Naive thymus-derived CD8-positive, alpha-beta T cell (primary cell): ENCODE data around the gene DEK. TPM values are rescaled to one million over a fixed set of nuclear protein-coding genes. Genes with fewer than 3 reads are reported as not detected.
"Not testable (repeated sequence)": the region's sequence is repeated elsewhere in the genome, so short reads cannot be mapped to it uniquely, and the experiment has no call there.

ENCODE experiments used
- ATAC-seq, 2 donors: fragments of 150-1000 bp; cut with Tn5 transposase in 1 of 2; sonication (Bioruptor Pico), chemical (Tn5 transposase) in 1 of 2; 1 replicate in 1 of 2; 2 replicates in 1 of 2; pipeline ENCODE4 v1.10.0; 2021; ENCODE audit warnings: mild to moderate bottlenecking in 2 of 2, moderate library complexity in 2 of 2
- POLR2A ChIA-PET: fragments of 350-600 bp; sonication (Branson Sonifier 250); formaldehyde crosslinking; loops from one replicate; lab custom pipeline; 2021; ENCODE audit warnings: antibody characterized with exemption; lab: Charles Lee
- DNase-seq, 10 donors: peaks; one replicate each; pipeline versions ENCODE4 v3.0.0 to v3.0.0-alpha.2; 2020 to 2022
- H3K27ac Mint-ChIP-seq, 10 donors: one replicate each; pipeline ENCODE4 v1.8.0; 2020 to 2022; ENCODE audit warnings: mild to moderate bottlenecking in 10 of 10, mixed read lengths in 10 of 10, moderate library complexity in 4 of 10, inconsistent platforms in 1 of 10
- H3K27me3 Mint-ChIP-seq, 5 donors: one replicate each; pipeline ENCODE4 v1.8.0; 2021 to 2022; ENCODE audit warnings: mixed read lengths in 5 of 5
- H3K36me3 Mint-ChIP-seq, 3 donors: one replicate each; pipeline ENCODE4 v1.8.0; 2020 to 2022; ENCODE audit warnings: mixed read lengths in 3 of 3, mild to moderate bottlenecking in 2 of 3, inconsistent platforms in 1 of 3
- H3K4me1 Mint-ChIP-seq, 4 donors: one replicate each; pipeline ENCODE4 v1.8.0; 2021 to 2022; ENCODE audit warnings: mixed read lengths in 4 of 4
- H3K4me3 Mint-ChIP-seq, 10 donors: one replicate each; pipeline ENCODE4 v1.8.0; 2020 to 2022; ENCODE audit warnings: mild to moderate bottlenecking in 10 of 10, mixed read lengths in 10 of 10, moderate library complexity in 6 of 10, inconsistent platforms in 1 of 10
- H3K9me3 Mint-ChIP-seq, 9 donors: one replicate each; pipeline ENCODE4 v1.8.0; 2020 to 2022; ENCODE audit warnings: mixed read lengths in 9 of 9, mild to moderate bottlenecking in 3 of 9, inconsistent platforms in 1 of 9, moderate library complexity in 1 of 9
- polyA plus RNA-seq, 3 donors: library from polyadenylated mRNA; unstranded; fragments of 300-500 nt; fragmentation: Illumina TruSeq; gene quantifications; one replicate each; pipeline ENCODE4 v1.2.3, GENCODE V29; 2021
- total RNA-seq, 8 experiments: library from RNA in 2 of 8; stranded (reverse) in 2 of 8; gene quantifications; one replicate each; pipeline ENCODE4 v1.2.3 and lab custom pipeline; 2021 to 2026

Gene DEK
- total and polyA plus RNA-seq, 5 experiments from 2014 or later: 44.4 to 103 (median 55.8) TPM

DNA sequence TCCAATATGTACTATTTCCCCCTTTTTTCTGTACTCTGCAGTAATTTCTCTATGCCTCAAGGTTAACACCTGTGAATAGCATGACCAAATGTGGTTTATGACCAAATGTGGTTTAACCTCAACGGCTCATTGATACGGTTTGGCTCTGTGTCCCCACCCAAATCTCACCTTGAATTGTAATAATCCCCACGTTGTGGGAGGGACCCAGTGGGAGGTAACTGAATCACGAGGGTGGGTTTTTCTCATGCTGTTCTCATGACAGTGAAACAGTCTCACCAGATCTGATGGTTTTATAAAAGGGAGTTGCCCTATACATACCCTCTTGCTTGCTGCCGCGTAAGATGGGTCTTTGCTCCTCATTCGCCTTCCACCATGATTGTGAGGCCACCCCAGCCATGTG, 18.7 kb downstream of the DEK start:
- no peak for DNase-seq
- H3K4me3 Mint-ChIP-seq: no peak overlapping the region
- H3K9me3 Mint-ChIP-seq: no peaks in the 10 kb centered on the region
- peaks cover 14 to 46% (median 40%) of the 10 kb centered on the region in 4 donors for H3K4me1 Mint-ChIP-seq
- peaks cover 13 to 88% (median 63%) of the 10 kb centered on the region in 3 donors for H3K36me3 Mint-ChIP-seq
- H3K27ac Mint-ChIP-seq: peak overlapping the region in 7 of 10 donors; percentile 1 to 75 (median 26)
- POLR2A ChIA-PET: no interaction called here
- H3K27me3 Mint-ChIP-seq: no peaks in the 10 kb centered on the region
- ATAC-seq: peak in 1 of 2 donors; percentile 22

DNA sequence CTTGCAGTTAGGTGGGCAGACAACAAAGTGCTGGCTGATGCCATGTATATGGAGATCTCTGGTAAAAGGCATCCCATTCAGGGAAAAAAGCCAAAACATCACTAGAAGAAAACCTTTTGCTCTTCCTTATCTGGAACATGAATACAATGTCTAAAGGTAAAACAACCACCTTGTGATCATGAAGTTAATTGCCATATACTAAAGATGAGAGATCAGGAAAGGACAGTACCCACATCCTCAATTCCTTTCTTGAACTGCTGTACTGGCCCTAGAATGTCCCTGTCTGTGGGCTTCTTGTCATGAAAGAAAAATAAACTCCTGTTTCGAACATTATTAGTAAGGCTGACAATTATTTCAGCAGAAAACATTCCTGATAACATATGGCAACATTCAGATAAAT, 19.3 kb downstream of the DEK start:
- ATAC-seq: no peak
- POLR2A ChIA-PET: no interaction called here
- DNase-seq: no peak
- H3K9me3 Mint-ChIP-seq: no peaks in the 10 kb centered on the region
- H3K27ac Mint-ChIP-seq: peak overlapping the region in 1 of 10 donors; percentile 14
- no peak overlapping the region for H3K4me3 Mint-ChIP-seq
- peaks cover 14 to 48% (median 40%) of the 10 kb centered on the region in 4 donors for H3K4me1 Mint-ChIP-seq
- peaks cover 13 to 88% (median 63%) of the 10 kb centered on the region in 3 donors for H3K36me3 Mint-ChIP-seq
- no peaks in the 10 kb centered on the region for H3K27me3 Mint-ChIP-seq

DNA sequence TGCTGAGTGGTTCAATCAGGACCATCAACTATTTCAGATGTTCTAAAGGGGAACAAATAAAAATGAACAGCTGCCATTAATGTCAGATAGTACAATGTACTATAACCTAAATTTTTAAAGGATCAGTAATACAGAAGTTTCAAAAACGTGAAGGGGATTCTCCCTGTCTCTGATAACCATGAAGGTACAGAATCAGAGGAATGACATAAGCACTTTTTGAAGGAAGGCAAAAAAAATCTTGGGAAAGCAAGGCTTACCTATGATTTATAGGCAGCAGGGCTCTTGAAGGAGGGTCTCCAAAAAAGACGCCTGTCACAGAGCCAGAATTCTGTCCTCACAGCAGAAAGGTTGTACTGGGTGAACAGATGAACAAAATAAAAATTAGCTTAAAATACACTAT, 20.1 kb downstream of the DEK start:
- H3K36me3 Mint-ChIP-seq: peaks cover 10 to 84% (median 60%) of the 10 kb centered on the region in 3 donors
- H3K9me3 Mint-ChIP-seq: no peaks in the 10 kb centered on the region
- ATAC-seq (no peak), DNase-seq (no peak)
- H3K4me3 Mint-ChIP-seq: no peak overlapping the region
- no peaks in the 10 kb centered on the region for H3K27me3 Mint-ChIP-seq
- peak overlapping the region in 2 of 10 donors; percentile 14 to 32 for H3K27ac Mint-ChIP-seq
- POLR2A ChIA-PET: no interaction called here
- peaks cover 14 to 48% (median 40%) of the 10 kb centered on the region in 4 donors for H3K4me1 Mint-ChIP-seq

DNA sequence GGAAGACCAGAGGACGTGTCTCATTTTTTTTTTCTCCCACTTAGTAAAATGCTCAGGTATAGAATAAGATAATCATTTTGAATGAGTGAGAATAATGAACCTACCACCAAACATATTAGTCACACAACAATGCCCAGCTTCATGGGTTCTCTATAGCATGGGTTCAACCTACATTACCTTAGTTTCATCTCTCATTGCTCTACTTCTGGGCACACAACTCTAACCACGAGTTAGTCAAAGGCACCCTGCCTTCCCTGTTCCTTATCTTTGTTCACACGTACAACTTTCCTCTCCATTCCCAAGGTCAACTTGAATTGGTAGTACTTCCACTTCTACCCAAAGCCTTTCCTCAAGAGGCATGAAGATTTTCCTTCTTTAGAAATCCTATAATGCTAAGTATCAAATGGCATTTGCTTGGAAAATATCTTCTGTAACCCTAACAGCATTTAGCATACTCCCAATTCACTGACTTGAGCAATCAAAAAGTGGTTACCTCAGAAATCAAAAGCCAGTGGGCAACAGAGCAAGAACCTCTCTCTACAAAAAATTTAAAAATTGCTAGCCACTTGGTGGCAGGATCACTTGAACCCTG, 20.9 kb downstream of the DEK start:
- POLR2A ChIA-PET: no interaction called here
- H3K27me3 Mint-ChIP-seq: no peaks in the 10 kb centered on the region
- no peaks in the 10 kb centered on the region for H3K9me3 Mint-ChIP-seq
- peak overlapping the region in 4 of 10 donors; percentile 7 to 80 (median 50) for H3K27ac Mint-ChIP-seq
- no peak overlapping the region for H3K4me3 Mint-ChIP-seq
- DNase-seq: no peak
- ATAC-seq: no peak
- peaks cover 14 to 48% (median 39%) of the 10 kb centered on the region in 4 donors for H3K4me1 Mint-ChIP-seq
- peaks cover 5 to 80% (median 52%) of the 10 kb centered on the region in 3 donors for H3K36me3 Mint-ChIP-seq

GRCh38 chr6:18242062-18242851, 22.1 kb downstream of the DEK start:
- H3K4me1 Mint-ChIP-seq: peaks cover 14 to 48% (median 39%) of the 10 kb centered on the region in 4 donors
- no peaks in the 10 kb centered on the region for H3K27me3 Mint-ChIP-seq
- ATAC-seq: no peak
- peak overlapping the region in 1 of 10 donors; percentile 36 for H3K4me3 Mint-ChIP-seq
- H3K9me3 Mint-ChIP-seq: no peaks in the 10 kb centered on the region
- peaks cover 5 to 79% (median 52%) of the 10 kb centered on the region in 3 donors for H3K36me3 Mint-ChIP-seq
- DNase-seq: no peak
- H3K27ac Mint-ChIP-seq: peak overlapping the region in 9 of 10 donors; percentile 15 to 84 (median 77)
- POLR2A ChIA-PET: interaction anchor here (0.7 kb wide), 1 partner anchor 23 kb away, joined by 3 read pairs; no protein-coding TSS in a partner anchor

- POLR2A ChIA-PET: interaction anchor here (0.7 kb wide), 1 partner anchor 24 kb away, joined by 3 read pairs; no protein-coding TSS in a partner anchor
- Mint-ChIP-seq H3K9me3 (no peaks in the 10 kb centered on the region), H3K4me3 (peak overlapping the region in 1 of 10 donors; percentile 36), H3K27ac (peak overlapping the region in 8 of 10 donors; percentile 13 to 84 (median 74)), H3K4me1 (peaks cover 14 to 44% (median 39%) of the 10 kb centered on the region in 4 donors), H3K36me3 (peaks cover 5 to 79% (median 49%) of the 10 kb centered on the region in 3 donors), H3K27me3 (no peaks in the 10 kb centered on the region)
- ATAC-seq: peak in 1 of 2 donors; percentile 49
- no peak for DNase-seq
Measured at GRCh38 chr6:18241208-18242038, 22.9 kb downstream of the DEK start.

DNA sequence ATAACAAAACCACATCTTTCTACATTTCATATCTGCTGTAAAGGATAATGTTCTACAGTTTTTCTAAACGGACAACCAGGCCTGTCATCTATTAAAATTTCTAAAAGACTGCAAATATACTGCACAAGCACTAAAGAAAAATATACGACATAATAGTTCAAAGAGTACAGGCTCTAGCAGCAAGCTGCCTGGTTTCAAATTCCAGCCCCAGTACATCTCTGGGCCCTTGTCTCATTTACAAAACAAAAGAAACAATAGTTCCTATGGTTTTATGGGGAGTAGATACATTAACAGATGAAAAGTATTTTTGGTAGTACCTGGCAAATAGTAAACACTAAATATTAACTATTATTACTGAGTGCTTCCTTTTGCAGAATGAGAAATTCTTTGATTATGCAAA, 24.1 kb downstream of the DEK start:
- H3K4me3 Mint-ChIP-seq: no peak overlapping the region
- ATAC-seq (no peak), DNase-seq (no peak)
- H3K27ac Mint-ChIP-seq: peak overlapping the region in 2 of 10 donors; percentile 50 to 78
- H3K27me3 Mint-ChIP-seq: no peaks in the 10 kb centered on the region
- H3K36me3 Mint-ChIP-seq: peaks cover 5 to 79% (median 49%) of the 10 kb centered on the region in 3 donors
- POLR2A ChIA-PET: no interaction called here
- H3K4me1 Mint-ChIP-seq: peaks cover 14 to 33% (median 31%) of the 10 kb centered on the region in 4 donors
- peaks cover 0 to 2% (median 0%) of the 10 kb centered on the region in 9 donors for H3K9me3 Mint-ChIP-seq

GRCh38 chr6:18237167-18237566, 27.2 kb downstream of the DEK start:
- no peak for DNase-seq
- H3K9me3 Mint-ChIP-seq: peaks cover 2 to 29% (median 12%) of the 10 kb centered on the region in 9 donors
- H3K4me1 Mint-ChIP-seq: peaks cover 4 to 19% (median 13%) of the 10 kb centered on the region in 4 donors
- peaks cover 23 to 80% (median 51%) of the 10 kb centered on the region in 3 donors for H3K36me3 Mint-ChIP-seq
- H3K27me3 Mint-ChIP-seq: no peaks in the 10 kb centered on the region
- POLR2A ChIA-PET: no interaction called here
- peak overlapping the region in 2 of 10 donors; percentile 37 to 40 for H3K27ac Mint-ChIP-seq
- ATAC-seq: no peak
- no peak overlapping the region for H3K4me3 Mint-ChIP-seq

- ATAC-seq (no peak), DNase-seq (no peak)
- Mint-ChIP-seq H3K4me1 (peaks cover 2 to 8% (median 5%) of the 10 kb centered on the region in 4 donors), H3K36me3 (peaks cover 39 to 85% (median 65%) of the 10 kb centered on the region in 3 donors), H3K4me3 (no peak overlapping the region), H3K9me3 (peaks cover 10 to 46% (median 24%) of the 10 kb centered on the region in 9 donors), H3K27me3 (no peaks in the 10 kb centered on the region), H3K27ac (no peak overlapping the region)
- POLR2A ChIA-PET: interaction anchor here (0.5 kb wide), 1 partner anchor 56 kb away, joined by 3 read pairs; no protein-coding TSS in a partner anchor
Measured at GRCh38 chr6:18235524-18235923, 28.8 kb downstream of the DEK start.

GRCh38 chr6:18234564-18234963, 29.8 kb downstream of the DEK start:
- Mint-ChIP-seq H3K27ac (peak overlapping the region in 4 of 10 donors; percentile 1 to 42 (median 7)), H3K36me3 (peaks cover 41 to 92% (median 73%) of the 10 kb centered on the region in 3 donors), H3K4me3 (no peak overlapping the region), H3K9me3 (peaks cover 11 to 52% (median 27%) of the 10 kb centered on the region in 9 donors), H3K4me1 (peaks cover 2 to 10% (median 5%) of the 10 kb centered on the region in 4 donors), H3K27me3 (no peaks in the 10 kb centered on the region)
- POLR2A ChIA-PET: no interaction called here
- no peak for ATAC-seq
- no peak for DNase-seq

GRCh38 chr6:18233770-18234169, 30.6 kb downstream of the DEK start:
- Mint-ChIP-seq H3K4me1 (peaks cover 2 to 10% (median 7%) of the 10 kb centered on the region in 4 donors), H3K36me3 (peaks cover 45 to 95% (median 78%) of the 10 kb centered on the region in 3 donors), H3K9me3 (peaks cover 11 to 58% (median 33%) of the 10 kb centered on the region in 9 donors)
- DNase-seq, H3K4me3 Mint-ChIP-seq, H3K27me3 Mint-ChIP-seq, ATAC-seq, H3K27ac Mint-ChIP-seq, POLR2A ChIA-PET: not testable (repeated sequence)

DNA sequence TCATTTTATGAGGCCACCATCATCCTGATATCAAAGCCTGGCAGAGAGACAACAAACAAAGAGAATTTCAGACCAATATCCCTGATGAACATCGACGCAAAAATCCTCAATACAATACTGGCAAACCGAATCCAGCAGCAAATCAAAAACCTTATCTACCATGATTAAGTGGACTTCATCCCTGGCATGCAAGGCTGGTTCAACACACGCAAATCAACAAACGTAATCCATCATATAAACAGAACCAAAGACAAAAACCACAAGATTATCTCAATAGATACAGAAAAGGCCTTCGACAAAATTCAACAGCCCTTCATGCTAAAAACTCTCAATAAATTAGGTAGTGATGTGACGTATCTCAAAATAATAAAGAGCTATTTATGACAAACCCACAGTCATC, 32.5 kb downstream of the DEK start:
- not testable (repeated sequence) for H3K27me3 Mint-ChIP-seq, DNase-seq, H3K27ac Mint-ChIP-seq, H3K4me3 Mint-ChIP-seq, ATAC-seq
- Mint-ChIP-seq H3K9me3 (peaks cover 11 to 58% (median 33%) of the 10 kb centered on the region in 9 donors), H3K36me3 (peaks cover 45 to 95% (median 82%) of the 10 kb centered on the region in 3 donors), H3K4me1 (peaks cover 2 to 17% (median 9%) of the 10 kb centered on the region in 4 donors)
- POLR2A ChIA-PET: interaction anchor here (0.6 kb wide), 1 partner anchor 71 kb away, joined by 3 read pairs; no protein-coding TSS in a partner anchor
